NCI-H345 (cell line): ENCODE results near the gene MMP21.

ENCODE experiments used
- DNase-seq: peaks from one replicate; lab custom pipeline; 2025; lab: John Stamatoyannopoulos, UW

The MMP21 gene

DNA sequence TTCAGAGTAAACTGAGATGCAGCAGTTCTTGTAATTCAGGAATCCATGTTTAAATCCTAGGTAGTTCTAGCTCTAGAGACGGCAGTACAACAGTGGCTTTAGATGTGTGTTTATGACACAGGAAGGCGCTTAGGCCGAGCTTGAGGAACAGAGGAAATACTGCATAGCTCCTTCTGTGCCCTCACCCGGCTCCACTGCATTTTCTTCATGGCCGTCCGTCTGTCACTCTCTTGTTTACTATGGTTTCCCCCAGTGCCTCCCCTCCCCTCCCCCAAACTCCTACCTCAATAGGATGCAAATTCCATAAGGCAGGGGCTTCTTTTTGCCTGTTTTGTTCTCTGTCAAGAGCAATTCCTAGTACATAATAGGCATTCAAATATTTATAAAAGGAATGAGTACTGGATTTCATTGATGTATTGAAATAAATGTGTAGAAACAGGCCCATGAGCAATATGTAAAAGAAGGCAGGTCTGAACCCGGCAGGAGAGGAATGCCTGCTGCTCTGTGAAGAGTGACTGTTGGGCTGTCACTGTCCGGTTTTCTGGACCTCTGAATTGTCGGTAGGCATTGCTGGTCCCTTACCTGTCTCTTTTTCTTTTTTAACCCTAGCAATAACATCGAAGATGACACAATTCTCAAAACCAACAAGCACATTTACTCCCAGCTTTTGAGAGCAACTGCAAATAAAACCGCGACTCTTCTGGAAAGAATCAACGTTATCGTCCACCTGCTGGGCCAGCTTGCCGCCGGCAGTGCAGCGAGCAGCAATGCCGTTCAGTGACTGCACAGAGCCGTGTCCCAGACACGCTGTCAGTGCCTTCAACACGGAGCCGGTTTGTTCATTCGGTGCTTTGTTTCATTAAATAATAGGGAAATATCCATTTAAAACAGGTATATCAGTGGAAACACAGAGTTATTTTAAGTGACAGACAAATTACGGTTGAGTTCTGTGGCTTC, 12.7 kb downstream of the MMP21 start:
- DNase-seq: no peak

DNA sequence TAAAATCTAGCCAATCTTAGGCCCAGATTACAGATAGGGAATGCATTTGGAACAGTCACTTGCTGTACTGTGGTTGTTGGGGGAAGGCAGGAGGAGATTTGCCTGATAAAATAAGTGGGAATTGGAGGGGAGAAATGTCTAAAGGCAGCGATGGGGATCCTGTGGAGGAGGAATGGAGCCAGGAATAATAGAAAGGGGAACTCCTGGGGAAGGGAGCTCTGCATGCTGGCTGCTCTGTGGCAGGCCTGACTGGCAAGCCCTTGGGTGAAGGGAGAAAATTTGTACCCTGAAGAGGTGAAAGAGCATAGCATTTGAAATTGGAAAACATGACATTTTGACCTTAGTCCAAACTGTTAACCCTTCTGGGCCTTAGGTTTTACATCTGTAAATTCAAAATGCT, 13.7 kb downstream of the MMP21 start:
- DNase-seq: no peak

- DNase-seq: no peak
These were observed 17.9 kb downstream of the MMP21 start for GRCh38 chr10:125757742-125758141.

DNA sequence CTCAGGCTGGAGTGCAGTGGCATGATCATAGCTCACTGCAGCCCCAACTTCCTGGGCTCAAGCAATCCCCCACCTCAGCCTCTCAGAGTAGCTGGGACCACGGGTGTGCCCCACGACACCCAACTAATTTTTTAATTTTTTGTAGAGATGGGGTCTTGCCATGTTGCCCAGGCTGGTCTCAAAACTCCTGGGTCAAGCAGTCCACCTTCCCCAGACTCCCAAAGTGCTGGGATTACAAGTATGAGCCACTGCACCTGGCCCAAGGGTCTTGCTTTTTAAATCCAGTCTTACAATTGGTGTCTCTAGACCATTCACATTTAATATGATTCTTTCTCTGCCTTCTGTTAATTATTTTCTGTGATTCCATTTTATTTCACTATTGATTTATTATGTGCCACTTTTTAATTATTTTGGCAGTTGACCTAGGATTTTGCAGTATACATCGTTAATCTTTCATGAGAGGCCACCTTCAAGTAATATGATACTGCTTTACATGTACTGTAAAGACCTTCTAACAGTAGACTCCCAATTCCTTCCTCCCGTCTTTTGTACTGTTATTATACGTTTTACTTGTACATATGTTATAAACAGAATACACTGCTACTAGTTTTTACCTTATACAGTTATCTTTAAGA, 18.7 kb downstream of the MMP21 start:
- no peak for DNase-seq

GRCh38 chr10:125756196-125756595, 19.4 kb downstream of the MMP21 start:
- peak; percentile 24 for DNase-seq

- DNase-seq: no peak
These were observed 28.2 kb downstream of the MMP21 start for GRCh38 chr10:125747417-125747816.

GRCh38 chr10:125744909-125745308, 30.7 kb downstream of the MMP21 start:
- DNase-seq: no peak

DNA sequence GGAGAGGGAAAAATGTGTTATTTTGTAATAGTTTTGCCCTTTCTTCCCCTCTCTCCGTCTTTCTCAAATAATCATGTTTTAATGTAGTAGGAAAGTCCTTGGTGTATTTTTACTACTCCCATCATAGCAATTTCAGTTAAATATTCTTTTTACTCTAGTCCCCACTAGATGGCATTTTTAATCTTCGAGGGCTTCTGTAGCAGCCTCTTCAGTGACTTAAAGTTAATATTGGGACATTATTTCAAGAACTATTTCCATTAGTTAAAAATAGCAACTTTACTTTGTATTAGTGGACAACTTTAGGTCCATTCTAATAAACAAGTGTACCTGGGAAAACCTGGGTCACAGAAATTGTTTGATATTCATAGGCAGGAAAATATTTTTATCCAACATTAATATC, 33.2 kb downstream of the MMP21 start:
- no peak for DNase-seq

DNA sequence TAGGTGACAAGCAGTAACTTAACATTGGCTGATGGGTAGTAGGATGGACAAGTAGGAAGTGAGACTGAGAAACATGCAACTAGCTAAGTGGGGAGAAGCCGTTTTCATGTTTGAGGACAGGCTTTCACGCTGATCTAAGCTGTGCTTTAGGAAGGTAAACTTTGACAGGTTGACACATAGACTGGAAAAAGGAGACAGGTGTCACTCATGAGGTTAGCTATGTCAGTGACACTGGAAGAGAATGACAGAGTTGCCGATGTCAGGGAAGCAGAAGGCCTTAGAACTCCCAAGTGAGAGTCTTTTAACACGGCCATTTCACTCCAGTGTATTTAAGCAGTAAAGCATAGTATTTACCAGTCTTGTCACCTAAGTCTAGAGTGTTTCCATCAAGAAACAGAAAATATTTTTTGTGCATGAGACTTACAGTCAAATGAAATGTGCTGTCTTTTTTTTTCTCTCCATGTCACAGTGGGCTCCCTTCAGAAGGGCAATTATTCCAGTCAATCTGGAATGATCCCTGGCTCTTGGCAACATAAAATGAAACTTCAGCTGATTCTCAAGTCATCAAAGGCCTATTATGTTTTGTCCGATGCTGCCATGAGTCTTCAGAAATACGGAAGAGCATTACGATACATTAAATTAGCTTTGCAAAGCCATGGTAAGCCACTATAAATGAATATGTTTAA, 35.5 kb downstream of the MMP21 start:
- DNase-seq: no peak

DNA sequence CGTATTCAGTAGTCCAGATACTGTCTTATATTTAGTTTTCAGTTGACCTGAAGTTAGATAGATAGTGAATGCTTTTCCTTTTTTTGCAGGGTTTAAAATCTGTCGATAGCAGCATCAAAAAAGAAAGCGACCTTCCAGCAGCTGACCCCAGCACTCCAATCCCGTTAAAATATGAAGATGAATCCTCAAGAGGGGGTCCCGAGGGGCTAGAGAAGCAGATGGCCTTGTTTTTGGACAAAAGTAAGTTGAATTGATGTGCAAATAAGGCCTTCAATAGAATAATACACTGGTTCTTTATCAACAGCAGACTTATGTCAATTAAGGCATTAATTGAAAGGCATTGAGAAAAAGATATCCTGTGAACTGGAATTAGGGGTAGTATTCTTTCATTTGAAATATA, 37.4 kb downstream of the MMP21 start:
- no peak for DNase-seq

DNA sequence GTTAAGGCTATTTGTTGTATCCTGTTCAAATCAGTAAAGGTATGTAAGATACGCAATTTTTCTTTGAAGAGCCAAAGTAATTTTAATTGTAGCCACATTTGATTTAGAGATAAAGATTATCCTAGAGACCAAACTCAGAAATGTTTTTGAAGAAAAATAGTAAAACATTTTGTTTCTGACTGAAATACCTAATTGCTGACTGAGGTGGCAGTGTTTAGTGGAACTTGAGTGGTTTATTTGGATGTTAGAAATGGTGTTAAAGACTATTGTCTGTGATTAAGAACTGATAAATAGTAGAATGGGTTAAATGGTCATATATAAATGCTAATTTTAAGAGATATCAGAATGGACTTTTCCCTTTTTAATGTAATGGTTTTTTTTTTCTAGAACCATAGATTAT, 40.8 kb downstream of the MMP21 start:
- DNase-seq: no peak

- DNase-seq: no peak
These were observed 41.5 kb downstream of the MMP21 start for GRCh38 chr10:125734148-125734547.

DNA sequence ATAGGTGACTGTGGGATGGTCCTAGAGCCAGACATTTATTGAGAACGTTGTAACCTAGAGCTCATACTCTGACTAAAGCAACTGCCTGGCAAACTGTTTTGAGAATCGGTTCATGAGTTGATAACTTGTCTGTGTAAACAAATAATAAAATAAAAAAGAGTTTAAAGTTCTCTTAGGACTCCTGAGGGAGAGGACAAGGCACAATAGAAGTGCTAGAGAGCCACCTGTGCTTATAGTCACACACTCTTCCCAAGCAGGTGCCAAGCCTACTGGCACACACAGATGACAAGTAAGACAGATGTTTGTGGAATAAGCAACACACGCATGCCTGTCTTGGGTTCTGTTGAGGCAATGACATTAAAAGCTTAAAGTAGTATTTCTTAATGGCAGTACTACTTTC, 48.2 kb downstream of the MMP21 start:
- DNase-seq: no peak

DNA sequence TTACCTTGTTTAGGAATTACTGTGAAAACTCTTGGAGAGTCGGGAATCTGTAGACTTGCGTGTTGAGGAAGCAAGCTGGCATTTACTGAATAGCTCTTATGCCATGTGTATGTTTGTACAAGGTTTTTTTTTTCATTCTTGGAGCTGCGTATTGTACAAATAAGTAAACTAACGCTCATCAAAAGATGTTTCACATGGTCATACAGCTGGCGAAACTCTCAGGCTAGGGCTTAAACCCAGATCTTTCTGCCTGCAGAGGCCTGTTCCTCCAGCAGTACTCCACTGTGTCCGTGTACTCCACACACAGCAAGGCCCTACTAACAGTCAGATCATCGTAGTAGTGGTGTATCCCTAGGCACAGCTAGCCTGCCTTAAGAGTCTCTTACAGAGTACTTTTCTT, 48.7 kb downstream of the MMP21 start:
- no peak for DNase-seq

DNA sequence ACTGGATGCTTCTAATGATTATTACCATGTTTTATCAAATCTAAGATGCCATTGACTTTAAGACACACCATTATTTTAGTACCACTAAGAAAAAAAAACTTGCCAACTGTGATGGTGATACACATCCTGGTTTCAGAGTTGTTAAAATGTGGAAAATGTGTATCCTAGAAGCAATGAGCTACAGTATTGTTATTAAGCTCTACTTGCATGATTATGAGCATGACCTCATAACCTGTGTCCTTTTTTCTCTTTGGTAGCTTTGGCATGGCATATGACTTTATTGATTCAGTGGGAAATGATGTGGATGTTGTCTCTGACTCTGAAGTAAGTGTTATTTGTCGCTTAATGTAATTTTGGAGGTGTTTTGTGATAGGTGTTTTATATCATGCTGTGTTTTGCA, 52.8 kb downstream of the MMP21 start:
- DNase-seq: no peak

GRCh38 chr10:125721035-125721434, 54.6 kb downstream of the MMP21 start:
- DNase-seq: no peak

GRCh38 chr10:125720002-125720382, 55.6 kb downstream of the MMP21 start:
- no peak for DNase-seq

GRCh38 chr10:125719173-125720001, 56.2 kb downstream of the MMP21 start, which contains the start of gene EDRF1:
Gene EDRF1 (plus strand): TSS chr10:125719709. CDS start chr10:125719808, 99 bp downstream.
- peak; percentile 97 for DNase-seq
